OCI-M2 (cell line): ENCODE data around the gene CRADD.

ENCODE experiments used
- DNase-seq: peaks from one replicate; lab custom pipeline; 2025; ENCODE audit not compliant: unreplicated experiment; lab: John Stamatoyannopoulos, UW

Gene CRADD

DNA sequence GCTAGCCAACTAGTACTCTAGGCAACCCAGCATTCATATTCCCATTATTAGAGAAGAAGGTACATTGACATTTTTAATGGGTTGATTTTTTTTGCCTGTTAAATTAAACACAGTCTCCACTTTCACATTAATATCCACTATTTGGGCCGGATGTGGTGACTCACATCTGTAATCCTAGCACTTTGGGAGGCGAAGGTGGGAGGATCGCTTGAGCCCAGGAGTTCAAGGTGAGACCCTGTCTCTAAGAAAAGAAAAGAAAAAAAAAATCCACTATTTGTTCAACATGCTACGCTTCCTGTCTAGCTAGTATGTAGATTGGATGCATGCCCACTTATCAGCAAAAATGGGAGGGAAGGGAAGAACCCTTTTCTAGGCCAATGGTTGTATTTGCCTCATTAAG, 7.1 kb upstream of the CRADD start:
- DNase-seq, result no peak

DNA sequence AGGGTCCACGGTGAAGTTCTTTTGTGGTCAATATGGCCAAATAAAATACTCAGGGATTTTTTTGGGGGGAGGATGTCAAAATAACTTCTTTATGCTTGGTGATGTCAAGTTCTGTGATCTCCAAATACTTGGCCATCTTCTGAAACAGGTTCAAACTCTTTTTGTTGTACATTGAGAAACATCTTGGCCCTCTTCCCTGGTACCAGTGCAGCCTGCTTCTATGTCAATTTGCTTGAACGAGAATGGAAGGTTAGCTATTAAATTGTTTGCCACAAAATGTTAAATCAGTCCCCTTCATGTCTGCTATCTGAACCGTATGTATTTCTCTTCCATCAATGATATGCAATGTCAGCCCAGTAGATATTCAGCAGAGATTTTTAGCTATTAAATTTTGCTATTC, 6.1 kb upstream of the CRADD start:
- no peak for DNase-seq

DNA sequence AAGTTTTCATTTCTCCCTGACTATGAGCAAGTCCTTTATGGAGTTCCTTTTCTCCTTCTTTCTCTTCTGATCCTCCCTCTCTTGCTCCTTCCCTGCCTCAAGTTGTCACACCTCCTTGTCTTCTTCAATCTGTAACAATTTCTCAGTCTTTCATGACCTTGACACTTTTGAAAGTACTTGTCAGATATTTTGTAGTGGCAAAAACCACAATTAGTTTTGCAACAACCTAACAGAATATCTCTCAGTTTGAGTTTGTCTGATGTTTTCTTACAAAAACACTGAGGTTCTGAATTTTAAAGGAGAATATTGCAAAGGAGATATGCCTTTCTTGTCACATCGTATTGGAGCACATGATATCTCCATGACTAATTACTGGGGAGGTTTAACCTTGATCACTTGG, 4.1 kb upstream of the CRADD start:
- no peak for DNase-seq

DNA sequence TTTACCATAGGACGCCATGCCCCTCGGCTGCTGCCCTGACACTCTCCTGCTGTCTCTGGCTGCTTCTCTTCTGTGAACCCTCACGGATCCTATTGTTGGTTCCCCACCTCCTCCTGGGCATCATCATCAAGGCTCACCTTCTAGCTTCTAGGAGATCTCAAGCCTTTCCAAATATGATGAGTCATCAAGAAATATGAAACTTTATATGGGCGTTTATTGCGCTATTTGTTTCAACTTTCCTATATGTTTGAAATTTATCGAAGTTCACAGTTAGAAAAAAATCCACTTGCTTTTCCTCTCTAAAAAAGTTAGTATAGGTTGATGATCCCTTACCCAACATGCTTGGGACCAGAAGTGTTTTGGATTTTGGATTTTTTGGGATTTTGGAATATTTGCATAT, 2.8 kb upstream of the CRADD start:
- DNase-seq, result no peak

DNA sequence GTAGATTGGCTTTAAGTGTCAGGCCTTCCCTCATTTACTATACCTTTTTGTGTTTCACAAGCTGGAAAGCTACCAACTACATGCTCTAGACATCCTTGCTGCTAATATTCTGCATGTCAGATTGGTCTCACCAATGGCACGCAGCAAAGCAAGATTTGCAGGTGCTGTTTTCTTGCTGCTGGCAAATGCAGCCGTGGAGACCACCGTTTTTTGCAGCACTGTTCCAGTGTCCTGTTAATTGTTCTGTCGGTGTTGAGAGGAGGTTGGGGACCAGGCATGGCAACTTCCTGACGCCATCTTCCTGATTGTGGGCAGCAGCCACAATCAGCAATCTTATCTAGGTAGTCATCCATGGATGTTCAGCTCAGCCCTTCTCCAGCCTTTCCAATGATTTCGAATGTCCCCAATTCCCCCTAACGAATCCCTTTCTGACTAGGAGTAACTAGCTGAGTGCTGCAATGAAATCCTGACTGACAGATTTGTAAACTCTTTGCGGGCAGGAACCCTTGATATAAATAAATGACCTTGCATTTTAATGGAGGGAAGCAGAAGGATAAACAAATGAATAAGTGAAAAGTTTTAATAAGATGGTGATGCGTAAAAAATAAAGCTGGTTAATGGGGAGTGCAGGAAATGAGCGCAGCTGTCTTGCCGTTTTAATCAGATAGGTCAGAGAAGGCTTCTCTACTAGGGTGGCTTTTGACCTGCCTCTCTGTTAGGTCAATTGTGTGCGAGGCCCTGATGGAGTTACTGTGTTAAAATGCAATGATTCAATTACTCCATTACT, 574 bp upstream of the CRADD start:
- no peak for DNase-seq

DNA sequence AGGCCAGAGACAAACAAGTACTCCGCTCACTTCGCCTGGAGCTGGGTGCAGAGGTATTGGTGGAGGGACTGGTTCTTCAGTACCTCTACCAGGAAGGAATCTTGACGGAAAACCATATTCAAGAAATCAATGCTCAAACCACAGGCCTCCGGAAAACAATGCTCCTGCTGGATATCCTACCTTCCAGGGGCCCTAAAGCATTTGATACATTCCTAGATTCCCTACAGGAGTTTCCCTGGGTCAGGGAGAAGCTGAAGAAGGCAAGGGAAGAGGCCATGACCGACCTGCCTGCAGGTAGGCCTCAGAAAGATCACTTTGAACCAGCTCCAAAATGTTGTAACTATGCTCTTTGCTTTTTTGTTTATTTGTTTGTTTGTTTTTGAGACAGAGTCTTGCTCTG, 1.6 kb downstream of the CRADD start:
- DNase-seq, result no peak

DNA sequence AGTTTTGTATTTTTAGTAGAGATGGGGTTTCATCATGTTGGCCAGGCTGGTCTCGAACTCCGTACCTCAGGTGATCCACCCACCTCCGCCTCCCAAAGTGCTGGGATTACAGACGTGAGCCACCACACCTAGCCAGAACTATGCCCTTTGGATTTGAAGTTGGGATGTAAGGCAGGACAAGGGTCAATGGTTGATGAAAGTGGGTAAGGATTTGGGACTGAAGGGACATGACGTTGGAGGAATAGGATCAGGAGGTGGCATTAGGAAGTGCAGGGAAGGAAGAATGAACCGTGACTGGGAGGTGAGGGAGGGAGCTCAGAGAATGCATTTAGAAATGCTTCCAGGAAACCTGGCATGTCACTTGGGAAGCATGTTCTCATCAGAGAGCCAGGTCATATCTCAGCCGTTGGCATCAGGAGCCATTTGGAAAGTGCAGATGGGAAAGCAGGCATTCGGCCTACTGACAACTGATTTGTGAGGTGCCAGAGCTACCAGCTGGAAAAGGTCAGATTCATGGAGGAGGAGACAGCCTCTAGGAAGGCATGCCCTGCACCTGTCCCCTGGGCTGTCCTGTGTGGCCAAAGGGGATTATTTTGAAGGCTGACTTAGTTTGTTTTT, 2.2 kb downstream of the CRADD start:
- DNase-seq, result no peak

DNA sequence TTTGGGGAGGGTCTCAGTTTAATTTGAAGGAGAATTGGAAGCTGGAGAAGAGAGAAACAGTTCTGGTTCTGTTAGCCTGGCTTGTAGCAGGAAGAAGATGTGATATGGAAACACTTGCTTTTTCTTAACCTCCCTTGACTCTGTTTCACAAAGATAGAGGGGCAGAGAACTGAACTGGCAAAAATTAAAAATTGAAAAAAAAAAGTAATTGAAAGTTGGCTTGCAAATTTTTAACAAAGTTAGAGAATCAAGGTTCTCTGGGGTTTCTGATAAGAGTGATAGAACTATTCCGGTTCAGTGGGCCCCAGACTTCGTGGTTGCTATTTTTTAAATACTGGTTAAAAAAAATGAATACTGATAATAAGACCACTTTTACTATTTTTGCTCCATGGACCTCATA, 2.8 kb downstream of the CRADD start:
- no peak for DNase-seq

DNA sequence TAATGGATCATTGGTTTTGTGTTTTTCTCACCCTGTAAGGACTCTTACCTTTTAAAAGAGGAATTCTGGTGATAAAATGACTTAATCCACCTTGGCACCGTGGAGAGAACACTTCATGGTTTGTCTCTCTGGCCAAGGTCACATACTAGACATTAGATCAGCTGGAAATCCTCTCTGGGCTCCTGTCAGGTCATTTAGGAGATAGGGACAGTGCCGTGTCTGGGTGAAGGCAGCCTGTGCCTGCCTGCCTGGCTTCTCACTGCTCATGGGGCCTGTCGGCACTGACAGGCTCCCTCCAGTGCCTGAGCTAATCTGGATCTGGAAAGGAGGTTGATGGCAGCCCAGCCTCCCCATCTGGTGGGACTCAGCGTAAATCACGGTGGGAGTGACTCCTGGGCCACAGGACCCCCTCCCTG, 5.7 kb downstream of the CRADD start:
- no peak for DNase-seq

DNA sequence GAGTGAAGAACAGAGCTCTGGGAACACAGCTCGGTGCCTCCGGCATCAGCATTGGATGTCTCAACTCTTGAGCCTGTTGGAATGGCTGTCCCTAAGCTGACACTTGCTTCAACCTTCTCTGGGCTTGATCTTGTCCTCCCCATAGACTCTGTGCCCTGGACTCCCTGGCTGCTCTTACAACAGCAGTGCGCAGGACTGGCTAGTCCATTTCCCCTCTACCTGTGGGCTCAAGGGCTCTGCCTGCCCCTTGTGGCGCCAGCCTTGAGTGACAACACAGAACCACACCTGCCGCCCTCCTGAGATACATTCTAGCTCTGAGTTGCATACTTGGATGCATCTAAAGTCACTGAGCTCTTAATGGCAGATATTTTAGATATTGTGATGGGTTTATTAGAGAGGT, 6.2 kb downstream of the CRADD start:
- DNase-seq, result no peak

DNA sequence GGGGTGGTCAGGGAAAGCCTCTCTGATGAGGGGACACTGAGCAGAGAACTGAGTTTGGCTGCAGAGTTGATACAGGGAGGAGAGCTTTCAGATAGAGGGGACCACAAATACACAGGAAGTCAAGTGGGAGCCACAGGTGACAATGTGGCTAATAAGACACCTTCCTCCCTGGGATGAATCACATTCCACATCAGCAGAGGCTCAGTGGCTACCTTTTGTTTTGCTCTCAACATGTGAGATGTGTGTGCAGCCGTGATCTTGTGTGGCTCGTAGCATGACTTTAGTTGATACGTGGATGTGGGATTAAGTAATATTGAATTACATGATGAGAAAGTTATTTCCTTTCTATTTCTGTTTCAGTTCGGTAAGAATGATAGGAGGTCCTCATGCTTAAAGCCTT, 7.5 kb downstream of the CRADD start:
- no peak for DNase-seq

DNA sequence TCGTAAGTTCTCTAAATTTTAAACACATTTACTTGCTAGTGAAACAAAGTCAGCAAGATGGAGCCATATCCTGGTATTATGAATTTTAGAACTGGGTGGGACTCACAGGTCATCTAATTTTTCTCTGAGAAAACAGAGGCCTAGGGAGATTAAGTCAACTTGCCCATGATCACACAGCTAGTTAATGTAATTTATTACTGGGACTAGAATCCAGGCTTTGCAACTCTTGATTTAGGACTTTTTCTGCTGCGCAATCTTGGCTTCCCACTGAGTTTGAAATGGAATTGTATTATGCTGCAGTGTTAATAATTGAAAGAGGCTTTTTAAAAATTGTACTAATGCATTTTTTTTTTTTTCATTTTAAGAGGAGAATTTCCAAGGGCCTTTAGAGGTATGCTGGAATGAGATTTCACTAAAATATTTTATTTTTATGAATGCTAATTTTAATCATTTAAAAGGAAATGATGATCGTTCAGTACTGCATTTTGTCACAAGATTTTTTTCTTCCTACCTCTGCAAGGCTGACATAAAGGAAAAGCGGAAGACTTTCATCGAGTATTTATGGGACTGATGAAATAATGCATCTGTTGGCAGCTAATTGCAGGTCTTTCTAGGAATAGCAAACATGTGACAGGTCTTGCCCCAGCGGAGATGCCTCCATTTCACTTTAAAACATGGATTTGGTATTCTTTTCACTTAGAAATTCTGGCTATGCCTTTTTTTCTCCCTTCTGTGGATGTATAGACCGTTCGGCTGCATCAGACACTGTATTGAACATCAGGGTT, 9.6 kb downstream of the CRADD start:
- no peak for DNase-seq

DNA sequence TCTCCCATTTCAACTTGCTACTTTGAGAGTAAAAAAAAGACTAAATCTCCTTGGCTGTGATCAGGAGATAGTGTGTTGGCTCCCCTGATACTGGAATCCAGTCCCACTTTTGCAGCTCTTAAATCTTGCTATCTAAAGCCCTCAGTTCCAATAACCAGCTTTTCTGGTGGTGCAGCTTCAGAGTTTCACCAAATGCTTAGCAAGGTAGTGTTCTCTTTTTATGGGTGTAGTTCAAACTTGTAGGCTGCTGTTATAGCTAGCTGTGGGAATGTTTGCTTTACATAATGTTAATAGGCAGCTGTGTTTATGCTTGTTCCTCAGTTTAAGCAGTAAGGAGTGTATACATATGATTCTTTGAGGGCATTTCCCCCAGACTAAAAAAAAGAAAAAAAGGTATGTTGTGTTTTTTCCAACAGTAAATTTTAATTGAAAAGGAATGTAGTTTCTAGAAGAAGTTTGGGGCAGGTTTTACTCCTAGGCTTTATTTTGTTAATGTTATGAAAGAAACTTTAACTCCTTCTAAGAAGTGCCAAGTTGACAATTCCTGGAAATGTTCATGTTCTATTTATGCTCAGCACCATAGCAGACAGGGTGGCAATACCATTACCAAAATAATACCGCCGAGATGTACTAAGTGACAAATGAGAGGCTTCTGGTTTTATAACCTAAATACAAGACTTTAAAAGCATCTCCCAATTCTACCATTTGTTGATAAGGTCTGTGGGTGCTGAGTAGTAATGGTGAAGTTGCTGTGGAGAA, 12.1 kb downstream of the CRADD start:
- DNase-seq, result no peak

DNA sequence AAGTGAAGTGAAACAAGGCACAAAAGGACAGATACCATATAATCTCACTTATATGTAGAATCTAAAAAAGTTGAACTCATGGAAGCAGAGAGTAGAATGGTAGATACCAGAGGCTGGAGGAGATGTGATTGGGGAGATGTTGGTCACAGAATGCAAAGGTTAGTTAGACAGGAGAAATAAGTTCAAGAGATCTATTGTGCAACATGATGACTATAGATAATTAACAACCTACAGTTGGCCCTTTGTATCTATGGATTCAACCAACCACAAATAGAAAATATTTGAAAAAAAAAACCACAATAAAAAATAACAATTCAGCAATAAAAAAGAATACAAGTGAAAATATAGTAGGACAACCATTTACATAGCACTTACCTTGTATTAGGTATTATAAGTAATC, 19.3 kb downstream of the CRADD start:
- no peak for DNase-seq

DNA sequence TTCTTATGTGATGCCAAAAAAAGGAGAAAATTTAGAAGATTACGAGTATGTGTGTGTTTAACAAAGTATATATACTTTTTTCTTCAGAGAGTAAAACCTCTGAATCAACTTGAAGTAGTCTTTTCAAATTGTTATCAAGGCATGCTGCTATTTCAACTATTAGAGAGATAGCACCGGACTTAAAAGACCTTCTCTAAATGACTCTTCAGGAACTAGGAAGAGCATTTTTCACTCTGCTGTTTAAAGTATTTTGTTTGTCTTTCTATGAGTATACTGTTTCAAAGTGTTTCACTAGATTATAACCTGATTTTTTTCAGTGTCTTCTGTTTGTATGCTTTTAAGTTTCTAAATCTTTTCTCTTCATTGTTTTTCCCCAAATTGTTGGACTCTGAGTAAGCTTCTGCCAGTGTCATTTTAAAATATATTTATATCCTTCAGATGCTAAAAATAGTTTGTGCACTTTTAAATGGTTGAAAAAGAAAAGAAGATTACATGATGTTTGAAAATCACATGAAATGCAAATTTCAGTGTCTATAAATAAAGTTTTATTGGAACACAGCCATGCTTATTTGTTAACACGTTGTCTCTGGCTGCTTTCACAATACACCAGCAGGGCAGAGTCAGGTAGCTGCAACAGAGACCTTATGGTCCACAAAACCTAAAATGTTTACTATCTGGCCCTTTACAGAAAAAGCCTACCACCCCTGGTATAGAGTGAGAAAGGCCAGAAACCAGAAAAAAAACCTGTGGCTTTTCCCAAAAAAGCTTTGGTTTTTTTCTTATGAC, 21.3 kb downstream of the CRADD start:
- DNase-seq, result no peak

DNA sequence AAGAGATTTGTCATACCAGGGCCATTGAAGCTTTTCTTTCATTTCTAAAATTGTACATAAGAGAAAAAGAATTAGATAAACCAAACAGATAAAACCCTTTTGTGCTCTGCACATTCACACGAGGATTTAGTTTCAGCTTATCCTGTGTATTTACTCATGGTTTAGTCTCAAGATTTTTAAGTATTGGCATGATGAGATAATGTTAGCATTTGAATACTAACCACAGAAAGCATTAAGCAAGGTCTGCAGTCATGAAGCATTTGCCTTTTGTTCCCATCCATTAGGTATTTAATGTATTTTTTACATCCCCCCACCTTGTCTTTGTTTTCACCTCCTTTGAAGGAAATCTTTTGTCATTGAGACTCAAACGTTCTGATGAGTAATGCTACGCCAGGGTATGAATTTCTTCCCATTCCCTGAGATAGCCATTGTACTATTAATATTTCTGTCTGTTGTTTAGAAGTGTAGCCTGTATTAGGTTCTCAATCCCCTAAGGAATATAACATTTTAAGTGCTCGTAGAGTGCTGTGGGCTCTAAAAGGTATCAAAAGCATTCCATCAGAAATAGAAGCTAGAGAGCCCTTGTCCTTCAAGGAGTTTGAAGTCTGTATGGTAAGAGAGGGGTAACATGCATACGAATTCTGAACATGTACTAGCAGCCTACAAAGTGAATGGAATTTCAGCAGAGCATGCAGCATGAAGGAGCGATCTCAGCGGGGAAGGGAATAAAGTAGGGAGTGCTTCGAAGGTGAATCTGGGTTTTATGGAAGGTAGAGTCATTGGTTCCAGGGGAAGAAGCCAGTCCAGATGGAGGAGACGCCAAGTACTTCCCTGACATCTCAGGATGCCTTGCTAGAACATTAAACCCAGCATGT, 22.3 kb downstream of the CRADD start:
- no peak for DNase-seq

DNA sequence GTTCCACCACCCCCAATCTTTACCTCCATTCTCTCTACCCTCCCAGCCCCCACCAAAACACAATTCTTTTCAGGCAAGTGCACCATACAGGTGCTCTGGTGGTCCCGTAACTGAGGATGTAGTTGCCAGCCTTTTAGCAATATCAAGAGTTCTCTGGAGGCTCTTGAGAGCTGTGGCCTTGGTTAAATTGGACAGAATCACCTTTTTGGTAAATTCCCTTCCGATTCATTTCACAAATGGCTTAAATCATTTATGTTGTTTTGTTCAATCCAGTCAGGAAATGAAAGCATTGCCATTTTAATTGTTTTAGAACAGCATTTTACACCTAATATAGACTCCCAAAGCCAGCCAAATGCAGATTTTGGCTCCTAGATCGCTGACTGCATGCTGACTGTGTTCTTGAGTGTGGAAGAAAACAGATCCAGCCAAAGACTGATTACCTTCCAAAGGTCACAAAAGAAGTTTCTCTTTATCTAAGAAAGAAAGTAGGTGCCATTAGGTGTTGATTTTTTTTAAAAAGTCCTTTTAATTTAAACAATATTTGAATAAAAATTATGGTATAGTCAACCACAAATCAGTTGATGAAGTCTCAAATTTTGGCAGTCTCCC, 25.6 kb downstream of the CRADD start:
- no peak for DNase-seq

DNA sequence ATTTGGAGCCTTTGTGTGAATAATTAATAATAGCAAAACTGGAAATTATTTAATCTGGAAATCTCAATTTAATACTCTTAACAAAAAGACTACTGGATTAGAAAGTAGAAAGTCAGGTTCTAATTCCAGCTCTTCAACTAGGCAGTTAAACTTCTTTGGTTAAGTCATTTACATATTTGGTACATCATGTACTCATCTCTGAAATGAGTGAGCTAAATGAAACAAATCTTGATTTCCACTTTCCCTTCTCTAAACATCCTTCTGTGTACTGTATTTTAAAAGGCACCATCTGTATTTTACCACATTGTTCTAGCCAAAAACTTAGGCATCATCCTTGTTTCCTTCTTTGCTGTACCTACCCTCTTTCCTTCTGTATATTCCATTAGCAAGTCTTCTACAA, 26.9 kb downstream of the CRADD start:
- DNase-seq, result no peak

DNA sequence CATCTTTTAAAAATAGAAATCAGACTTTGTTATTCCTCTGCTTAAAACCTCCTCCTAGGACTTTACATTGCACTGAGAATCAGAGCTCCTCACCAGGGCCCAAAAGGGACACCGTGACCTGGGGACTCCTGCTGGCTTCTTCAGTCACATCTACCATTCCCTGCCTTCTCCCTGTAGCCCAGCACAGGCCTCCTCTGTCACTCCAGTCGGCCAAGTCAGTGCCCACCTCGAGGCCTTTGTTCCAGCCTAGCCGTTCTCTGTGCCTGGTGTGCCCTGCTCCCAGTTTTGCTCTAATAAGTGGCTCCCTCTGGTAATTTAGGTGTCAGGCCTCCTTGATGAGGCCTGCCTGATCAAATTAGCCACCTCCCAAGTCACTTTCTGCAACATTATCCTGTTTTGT, 27.4 kb downstream of the CRADD start:
- no peak for DNase-seq
